Cardiac septum (tissue), 1 donor: Measurements from ENCODE around the gene SPACA1. TPM values are rescaled to one million over a fixed set of nuclear protein-coding genes. Genes with fewer than 3 reads are reported as not detected.
"Not testable (repeated sequence)": the region's sequence is repeated elsewhere in the genome, so short reads cannot be mapped to it uniquely, and the experiment has no call there.

Experiments used
- DNase-seq: peaks from one replicate; pipeline ENCODE4 v3.0.0-alpha.2; 2020; ENCODE audit warnings: low spot score
- intact Hi-C: fragments of 100-400 bp; cut with DNase I; formaldehyde crosslinking; loops from one replicate; pipeline ENCODE4 v1.14.0; 2022
- long read RNA-seq: library from polyadenylated mRNA; unstranded; transcript quantifications from one replicate; pipeline ENCODE4 v2.0.0, GENCODE V29; 2021
- total RNA-seq: library from RNA; stranded (reverse); fragmentation: NEBNext Ultra II Directional; extraction: Animal tissue kit (Norgen Biotek cat#: 25700); gene quantifications from one replicate; pipeline ENCODE4 v1.2.1, GENCODE V29; 2021
- donor health status: DM: no; HTN: no; CAD: no.

The SPACA1 gene, protein sequence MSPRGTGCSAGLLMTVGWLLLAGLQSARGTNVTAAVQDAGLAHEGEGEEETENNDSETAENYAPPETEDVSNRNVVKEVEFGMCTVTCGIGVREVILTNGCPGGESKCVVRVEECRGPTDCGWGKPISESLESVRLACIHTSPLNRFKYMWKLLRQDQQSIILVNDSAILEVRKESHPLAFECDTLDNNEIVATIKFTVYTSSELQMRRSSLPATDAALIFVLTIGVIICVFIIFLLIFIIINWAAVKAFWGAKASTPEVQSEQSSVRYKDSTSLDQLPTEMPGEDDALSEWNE
- not detected for total RNA-seq
- long read RNA-seq = 0 reads

DNA sequence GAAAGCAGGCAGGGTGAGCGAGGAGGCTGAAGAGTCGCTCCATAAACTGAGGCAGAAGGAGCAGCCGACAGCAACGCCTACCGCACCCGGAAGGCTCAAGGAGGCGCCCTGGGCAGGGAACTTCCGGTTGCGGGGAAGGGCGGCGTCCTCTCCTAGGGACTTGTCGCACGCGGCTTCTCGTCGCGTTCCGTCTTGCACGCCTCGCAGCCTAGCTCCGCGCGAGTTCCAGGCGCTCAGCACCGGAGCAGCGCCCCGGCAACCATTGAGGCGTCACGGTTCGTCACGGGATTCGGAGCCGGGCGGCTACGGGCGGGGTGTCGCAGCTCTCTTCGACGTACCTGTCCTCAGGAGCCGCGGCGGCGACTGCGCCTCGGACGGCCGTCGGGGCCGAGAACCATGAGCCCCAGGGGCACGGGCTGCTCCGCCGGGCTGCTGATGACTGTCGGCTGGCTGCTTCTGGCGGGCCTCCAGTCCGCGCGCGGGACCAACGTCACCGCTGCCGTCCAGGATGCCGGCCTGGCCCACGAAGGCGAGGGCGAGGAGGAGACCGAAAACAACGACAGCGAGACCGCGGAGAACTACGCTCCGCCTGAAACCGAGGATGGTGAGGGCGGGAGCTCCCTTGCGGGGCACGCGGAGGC, at the start of gene SPACA1:
Gene SPACA1 (plus strand): TSS at position 332 of the 641 bp plus-strand sequence. CDS start 65 bp downstream, at position 397.
- no peak for DNase-seq
- intact Hi-C loops = no loop called here

DNA sequence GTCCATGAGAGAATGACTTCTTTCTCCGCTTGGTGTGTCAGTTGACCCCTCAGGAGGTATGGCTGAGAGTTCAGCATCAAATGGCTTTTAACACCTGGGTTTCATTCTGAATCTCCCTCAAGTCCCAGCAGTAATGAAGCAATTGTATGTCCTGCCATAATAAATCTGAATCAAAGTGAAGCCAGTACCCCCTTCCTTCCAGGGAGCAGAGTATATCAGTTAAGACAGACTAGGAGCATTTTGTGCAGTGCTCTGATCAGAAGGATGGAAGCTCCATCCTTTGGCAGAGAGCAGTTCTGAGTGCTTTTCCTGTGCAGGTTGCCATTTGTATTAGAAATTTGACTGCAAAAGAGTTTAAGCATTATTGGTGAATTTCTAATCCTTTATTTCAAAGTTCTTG, 46.9 kb upstream of the SPACA1 start:
- intact Hi-C loops = no loop called here
- no peak for DNase-seq

DNA sequence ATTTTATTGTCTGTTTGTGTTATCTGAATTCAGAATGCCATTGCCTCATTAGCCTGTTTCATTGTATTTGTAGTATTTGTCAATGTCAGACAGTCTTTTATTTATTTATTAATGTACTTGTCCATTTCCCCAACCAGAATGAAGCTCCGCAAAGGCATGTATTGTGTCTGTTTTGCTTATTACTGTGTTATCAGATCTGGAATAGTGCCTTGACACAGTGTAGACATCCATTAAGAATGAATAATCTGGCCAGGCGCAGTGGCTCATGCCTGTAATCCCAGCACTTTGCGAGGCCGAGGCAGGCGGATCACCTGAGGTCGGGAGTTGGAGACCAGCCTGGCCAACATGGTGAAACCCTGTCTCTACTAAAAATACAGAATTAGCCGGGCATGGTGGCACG, 46.4 kb upstream of the SPACA1 start:
- intact Hi-C loops, DNase-seq: not testable (repeated sequence)

DNA sequence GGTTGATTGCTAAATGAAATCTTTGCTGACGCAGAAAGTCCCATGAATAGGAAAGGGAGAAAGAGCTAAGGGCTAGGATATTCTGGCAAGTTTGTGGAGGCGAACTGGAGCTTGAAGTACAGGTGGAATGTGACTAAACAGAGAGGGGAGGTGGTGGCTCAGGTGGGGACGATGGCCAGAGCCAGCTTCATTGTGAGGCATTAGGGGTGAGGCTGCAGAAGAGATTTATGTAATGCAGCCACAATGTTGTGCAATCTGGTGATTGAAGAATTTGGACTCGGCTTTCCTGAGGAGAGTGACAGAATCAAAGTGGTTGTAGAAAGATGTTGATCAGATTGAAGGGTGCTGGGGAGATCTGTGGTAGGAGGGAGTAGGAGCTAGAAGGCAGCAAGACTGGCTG, 42.9 kb upstream of the SPACA1 start:
- no peak for DNase-seq
- intact Hi-C loops = no loop called here

DNA sequence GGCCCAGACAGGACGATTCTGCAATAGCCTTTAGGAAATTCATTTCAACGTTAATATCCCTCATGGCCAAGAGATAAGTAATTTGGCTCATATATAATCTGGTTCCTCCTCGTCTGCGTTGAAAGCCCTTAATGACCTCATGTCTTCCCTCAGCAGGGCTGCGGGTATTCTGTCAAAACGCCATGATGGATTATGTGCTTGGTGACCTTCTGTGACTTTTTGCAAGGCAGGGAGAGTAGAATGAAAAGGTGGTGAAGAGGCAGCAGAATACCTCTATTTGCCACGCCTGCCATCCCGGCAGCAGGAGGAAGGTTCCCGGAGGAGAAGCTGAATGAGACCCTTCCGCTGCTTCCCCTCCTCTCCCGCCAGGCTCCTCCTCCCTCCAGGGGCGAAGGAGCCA, 41.1 kb upstream of the SPACA1 start:
- intact Hi-C loops = no loop called here
- no peak for DNase-seq

DNA sequence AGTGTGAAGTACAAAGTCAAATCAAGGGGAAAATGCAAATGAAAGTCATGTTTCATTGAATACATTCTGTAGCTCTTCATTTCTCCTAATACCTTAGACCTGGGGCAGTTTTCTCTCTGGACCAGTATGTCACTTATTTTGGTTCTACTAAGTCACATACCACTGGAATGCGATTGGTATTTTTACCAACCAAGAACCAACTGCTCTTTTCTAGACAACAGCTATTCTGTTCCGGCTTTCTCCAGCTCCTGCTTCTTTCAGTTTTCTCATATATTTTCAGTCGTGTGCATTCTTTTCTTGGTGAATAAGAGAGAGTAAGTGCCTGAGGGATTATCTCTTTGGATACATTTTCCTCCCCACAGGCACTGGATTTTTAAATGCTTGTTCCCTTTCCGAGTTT, 39.2 kb upstream of the SPACA1 start:
- no peak for DNase-seq
- intact Hi-C loops = no loop called here

DNA sequence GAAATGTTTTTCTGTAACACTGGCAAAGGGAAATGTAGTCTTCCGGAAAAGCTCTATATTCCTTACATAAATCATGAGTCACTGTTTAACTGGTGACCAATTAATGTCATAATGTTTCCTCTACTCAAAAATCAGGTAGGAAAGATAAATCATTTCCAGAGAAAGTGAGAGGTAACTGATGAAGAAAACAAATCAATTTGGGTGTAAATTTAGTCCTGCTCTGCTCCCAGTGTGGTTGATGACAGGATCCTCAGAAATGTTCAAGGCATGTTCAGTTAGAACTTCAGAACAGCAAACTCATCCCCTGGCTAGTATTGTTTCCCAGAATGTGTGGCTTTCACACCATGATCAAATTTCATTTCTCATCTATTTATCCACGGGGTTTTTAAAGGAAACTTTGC, 38.8 kb upstream of the SPACA1 start:
- intact Hi-C loops = no loop called here
- DNase-seq = no peak

DNA sequence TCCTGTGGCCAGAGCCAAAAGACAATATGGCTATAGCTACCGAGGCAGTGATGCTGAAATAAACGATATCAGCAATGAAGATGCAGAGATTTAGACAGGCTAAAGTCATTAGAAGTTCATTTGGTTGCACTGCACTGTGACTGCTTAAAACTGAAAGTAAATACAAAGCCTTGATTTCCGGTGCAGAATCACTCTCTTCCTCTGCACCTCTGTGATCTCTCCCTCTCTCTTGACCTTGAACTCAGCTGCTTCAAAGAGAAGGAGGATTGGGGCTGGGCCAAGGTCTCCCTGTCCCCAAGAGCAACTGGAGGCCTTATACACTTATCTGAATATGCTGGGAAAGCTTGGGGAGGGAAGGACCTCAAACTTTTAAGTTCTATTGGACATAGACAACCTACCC, 34.6 kb upstream of the SPACA1 start:
- no peak for DNase-seq
- intact Hi-C loops = no loop called here

DNA sequence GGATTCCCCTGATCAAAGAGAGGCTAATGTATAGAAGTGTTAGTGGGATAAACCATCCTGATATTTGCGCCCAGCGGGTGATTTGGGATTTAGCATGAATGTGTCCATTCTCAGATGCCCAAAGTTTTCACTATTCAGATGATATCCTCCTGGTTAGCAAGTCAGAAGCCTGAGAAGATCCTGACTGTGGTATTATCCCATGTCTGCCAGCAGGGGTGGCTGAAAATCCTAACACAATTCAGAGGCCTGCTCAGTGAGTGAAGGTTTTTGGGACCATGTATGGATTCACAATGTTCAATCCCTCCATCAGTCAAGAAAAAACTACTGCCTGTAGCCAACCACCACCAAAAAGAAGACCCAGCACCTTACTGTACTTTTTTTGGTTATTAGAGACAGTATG, 34.1 kb upstream of the SPACA1 start:
- intact Hi-C loops = no loop called here
- no peak for DNase-seq

DNA sequence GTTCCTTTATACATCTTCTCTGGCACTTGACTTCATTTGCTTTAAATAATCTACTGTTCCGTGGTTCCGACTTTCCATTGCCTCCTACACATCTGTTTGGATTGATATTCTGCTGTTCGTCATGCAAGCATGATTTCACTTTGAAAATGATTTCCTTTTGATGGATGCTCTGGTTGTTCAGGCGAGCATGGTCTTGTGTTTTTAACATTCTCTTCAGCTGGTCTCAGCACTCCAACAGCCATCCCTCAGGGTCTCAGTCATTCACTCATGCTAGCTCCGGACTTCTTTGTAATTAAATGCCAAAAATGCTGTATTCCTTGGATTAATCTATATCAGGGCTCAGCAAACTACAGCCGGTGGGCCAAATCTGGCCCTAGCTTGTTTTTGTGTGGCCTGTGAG, 27.2 kb upstream of the SPACA1 start:
- intact Hi-C loops = no loop called here

DNA sequence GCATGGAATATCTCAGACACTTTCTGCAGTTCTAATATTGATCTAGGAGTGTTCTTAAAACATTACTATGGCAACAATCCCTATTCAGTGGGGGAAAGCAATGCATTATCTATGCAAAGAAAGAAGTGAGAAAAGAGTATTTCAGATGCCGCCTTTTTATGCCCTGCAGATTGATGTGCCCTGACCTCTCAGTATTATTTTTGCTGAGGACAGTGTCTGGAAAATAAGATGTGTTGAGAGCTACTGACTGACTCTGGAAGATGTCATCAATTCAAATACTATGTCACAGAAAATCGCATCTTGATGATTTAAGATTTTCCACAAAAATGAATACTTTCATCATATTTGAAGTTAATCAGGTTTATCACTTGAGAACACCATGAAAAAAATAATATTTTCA, 22.9 kb upstream of the SPACA1 start:
- intact Hi-C loops = no loop called here
- no peak for DNase-seq

More for the DNA sequence above, 27.2 kb upstream of the SPACA1 start:
- no peak for DNase-seq

DNA sequence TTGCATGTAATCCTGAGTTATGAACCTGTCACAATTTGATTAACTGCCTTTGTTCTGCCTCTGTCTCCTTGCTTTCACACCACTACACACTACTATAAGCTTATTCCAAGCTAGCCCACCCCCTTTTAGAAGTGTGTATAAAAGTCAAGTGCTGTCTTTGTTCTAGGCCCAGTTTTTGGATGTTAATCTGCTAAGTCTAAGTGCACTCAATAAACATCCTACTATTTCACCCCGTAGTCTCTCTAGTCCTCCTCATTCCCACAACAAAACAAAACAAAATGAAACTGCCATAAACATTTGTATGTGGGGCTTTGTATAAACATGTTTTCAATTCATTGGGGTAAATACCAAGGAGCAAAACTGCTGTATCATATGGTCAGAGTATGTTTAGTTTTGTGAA, 16.1 kb upstream of the SPACA1 start:
- no peak for DNase-seq
- intact Hi-C loops = no loop called here

DNA sequence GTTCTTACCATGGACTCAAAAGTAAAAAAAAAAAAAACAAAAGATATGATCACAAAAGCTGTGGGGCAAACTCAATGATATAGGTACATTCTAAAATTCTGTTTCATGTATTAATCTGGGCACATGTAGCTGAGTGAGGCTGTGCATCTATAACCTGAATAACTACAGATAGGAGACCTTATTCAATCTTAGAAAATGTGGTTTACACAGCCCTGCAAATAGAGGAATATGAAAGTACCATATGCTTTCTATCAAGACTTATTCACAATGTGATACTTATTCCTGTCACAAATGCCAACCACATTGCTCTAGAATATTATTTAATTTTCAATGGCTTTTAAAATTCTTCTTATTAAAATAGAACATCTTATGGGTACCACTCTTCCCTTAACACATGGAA, 3.1 kb upstream of the SPACA1 start:
- intact Hi-C loops = no loop called here
- no peak for DNase-seq

DNA sequence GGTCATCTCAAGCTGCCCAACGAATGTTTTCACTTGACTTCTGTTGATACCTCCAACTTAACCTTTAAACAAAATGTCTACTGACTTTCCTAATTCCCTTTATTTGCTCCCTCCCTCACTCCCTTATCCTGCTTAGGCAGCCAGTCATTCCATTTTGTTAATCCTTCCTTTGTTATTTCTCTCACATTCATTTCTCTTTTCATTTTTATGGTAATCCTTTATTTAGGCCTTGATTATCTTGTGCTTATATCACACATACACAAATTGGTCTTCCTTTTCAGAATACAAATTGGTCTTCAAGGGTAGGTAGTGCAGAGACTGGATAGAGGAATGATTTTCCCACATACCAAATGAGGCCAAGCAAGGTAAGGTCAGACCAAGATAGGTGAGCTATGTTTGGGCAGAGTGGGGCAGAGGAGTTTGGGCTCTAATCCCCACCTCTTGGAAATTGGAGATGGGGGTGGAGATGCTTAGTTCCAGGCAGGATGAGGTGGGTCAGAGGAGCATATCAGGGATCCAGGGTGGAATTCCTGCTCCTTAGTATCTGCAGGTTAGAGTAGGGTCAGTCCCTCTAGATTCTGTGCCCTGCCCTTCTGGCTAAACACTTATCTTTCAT, 2.0 kb upstream of the SPACA1 start:
- intact Hi-C loops = no loop called here

DNA sequence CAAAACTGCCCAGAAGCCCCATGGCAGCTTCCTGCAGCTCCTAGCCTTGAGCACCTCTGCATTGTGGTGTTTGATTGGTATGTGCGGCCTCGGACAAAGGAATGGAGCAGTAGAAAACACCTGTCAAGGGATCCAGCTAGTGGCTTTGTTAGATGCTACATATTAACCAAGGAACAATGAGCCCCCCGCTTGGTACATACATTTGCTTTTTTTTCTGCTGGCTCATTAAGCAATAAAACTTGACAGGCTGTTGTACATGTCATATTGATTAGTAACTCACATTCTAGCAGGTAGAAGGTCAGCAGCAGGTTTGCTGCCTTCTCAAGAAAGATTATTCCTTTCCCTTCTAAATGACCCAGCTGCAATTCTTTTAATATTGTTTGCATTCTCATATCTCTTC, 937 bp downstream of the SPACA1 start:
- no peak for DNase-seq
- intact Hi-C loops = no loop called here

More for the DNA sequence above, 2.0 kb upstream of the SPACA1 start:
- DNase-seq = no peak

DNA sequence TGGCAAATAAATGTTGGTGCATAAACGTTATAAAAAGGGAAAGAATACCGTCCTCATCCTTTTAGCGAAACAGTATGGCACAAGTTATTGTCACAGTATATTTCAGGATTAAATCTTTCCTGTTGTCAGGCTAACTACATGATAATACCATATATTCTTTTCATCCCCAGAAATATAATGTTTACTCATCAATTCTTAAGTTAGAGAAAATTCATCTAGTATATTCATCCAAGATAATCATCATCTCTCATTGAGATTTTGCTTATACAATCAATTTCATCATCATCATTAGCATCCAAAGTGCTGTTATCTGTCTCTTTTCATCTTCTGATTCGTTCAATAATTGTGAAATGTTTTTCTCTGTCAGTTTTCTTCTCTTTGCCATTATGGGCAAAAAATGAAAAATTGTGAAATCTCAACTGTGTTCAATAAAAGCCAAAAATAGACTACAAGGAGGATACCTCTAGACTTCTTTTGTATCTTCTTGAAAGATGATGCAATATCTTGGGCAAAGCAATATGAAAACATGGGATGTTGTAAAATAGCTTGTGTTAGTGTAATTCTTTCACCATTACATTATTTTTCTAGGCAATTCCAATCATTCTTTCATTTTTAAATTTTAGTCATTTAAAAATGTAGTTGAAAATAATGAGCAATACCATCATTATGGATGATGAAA, 2.6 kb downstream of the SPACA1 start:
- intact Hi-C loops = no loop called here
- DNase-seq = no peak

DNA sequence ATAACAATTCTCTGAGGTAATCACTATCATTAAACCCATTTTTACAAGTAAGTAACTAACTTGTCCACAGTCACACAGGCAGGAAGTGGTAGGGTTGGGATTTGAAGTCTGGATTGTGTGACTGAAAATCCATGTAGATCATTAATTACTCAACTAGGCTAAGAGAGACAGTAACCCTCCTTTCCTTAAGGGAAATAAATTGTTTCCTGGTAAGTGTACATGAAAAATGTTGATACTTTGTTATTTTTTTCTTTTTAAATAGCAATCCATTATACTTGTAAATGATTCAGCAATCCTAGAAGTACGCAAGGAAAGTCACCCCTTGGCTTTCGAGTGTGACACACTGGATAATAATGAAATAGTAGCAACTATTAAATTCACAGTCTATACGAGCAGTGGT, 11.6 kb downstream of the SPACA1 start:
- DNase-seq = no peak
- intact Hi-C loops = no loop called here

DNA sequence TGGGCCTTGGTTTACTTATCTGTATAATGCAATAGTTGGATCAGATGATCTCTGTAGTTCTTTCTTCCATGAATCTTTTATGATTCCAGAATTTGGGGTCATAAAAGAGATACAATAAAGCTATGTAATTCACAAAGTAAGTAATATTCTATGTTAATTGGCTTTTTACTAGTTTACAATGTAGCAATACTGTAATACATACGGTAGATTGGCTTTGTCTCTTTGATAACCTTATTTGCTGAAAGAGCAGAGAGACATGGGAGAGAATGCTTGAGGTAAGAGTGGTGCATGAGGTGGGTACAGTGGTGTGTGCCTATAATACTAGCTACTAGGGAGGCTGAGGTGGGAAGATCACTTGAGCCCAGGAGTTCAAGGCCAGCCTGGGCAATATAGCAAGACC, 14.7 kb downstream of the SPACA1 start:
- intact Hi-C loops = no loop called here
- no peak for DNase-seq

DNA sequence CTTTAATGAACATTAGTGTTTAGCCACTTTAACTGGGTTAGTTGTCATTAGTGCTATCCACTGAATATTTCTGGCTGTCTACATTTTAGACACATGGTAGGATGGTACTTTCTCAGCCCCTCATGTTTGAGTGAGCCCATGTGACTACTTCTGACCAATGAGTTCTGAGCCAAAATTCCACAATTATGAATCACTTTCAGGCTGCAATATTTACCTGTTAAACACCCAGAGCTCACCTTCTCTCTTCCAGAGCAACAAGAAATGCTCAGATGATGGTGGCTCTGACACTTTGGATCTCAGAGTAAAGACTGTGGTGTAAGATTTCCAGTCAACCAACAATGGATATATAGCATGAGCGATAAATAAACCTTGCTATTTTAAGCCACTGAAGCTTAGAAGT, 24.8 kb downstream of the SPACA1 start:
- DNase-seq = no peak
- intact Hi-C loops = no loop called here

DNA sequence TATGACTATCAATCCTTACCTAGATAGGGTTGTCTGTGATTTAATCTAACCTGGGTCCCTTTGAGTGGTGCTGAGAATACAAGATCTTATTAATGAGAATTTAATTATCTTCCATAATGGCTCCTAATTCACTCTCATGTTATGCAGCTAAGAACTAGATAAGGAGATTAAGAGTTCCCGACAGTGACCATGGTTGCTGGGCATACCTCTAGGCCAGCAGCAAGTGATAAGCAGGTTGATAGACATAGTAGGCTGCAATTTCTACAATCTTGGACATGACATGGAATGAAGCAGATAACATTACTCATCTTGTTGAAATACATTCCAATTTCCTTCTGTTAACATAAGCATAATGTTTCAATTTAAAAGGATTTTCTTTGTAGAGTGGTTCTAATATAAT, 27.1 kb downstream of the SPACA1 start:
- no peak for DNase-seq
- intact Hi-C loops = no loop called here

DNA sequence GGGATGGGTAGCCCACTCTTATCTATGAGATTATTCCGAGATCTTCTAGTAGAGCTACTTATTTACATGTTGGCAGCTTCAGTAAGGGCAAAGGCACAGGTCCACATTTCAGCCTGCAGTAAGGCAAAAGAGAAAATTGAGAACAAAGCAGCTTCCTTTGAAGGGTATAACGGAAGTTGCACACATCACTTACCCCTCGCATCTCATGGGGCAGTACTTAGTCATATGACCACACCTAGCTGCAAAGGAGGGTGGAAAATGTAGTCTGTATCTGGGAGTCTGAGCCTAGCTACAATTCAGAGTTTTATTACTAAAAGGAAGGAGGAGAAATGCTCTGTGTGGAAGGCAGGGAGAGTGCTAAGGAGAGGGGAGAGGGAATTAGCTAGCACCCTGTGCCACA, 29.7 kb downstream of the SPACA1 start:
- DNase-seq = no peak
- intact Hi-C loops = no loop called here
